ENCODE results near the gene MITF.

GRCh38 chr3:69764861-69765260 lies 25.6 kb downstream of the MITF start:
- TF ChIP-seq RAD21 (IDR thresholded peaks at IDR 0.05) (no peak), CTCF (IDR thresholded peaks at IDR 0.05; ENCODE audit: low read depth, low read length, missing input control) (no peak), SP1 (IDR thresholded peaks at IDR 0.05) (no peak)
